Neural crest cell (in vitro differentiated cells): ENCODE results near the gene SP3. TPM values are rescaled to one million over a fixed set of nuclear protein-coding genes. Genes with fewer than 3 reads are reported as not detected.

ENCODE experiments used
- DNase-seq: peaks from one replicate; pipeline ENCODE4 v3.0.0; 2021; ENCODE audit warnings: low read depth, mixed read lengths, low spot score
- H3K27ac Mint-ChIP-seq: one replicate; pipeline ENCODE4 v1.8.0; 2021; ENCODE audit warnings: mild to moderate bottlenecking, mixed read lengths; ENCODE audit not compliant: unreplicated experiment
- H3K27me3 Mint-ChIP-seq: 2 replicates; pipeline ENCODE4 v1.8.0; 2021; ENCODE audit warnings: low read depth, mild to moderate bottlenecking, mixed read lengths
- H3K36me3 Mint-ChIP-seq: 2 replicates; pipeline ENCODE4 v1.8.0; 2021; ENCODE audit warnings: low read depth, mild to moderate bottlenecking, mixed read lengths
- H3K4me1 Mint-ChIP-seq: 2 replicates; pipeline ENCODE4 v1.8.0; 2021; ENCODE audit warnings: mixed read lengths
- H3K4me3 Mint-ChIP-seq: one replicate; pipeline ENCODE4 v1.8.0; 2021; ENCODE audit warnings: mild to moderate bottlenecking, mixed read lengths
- H3K9me3 Mint-ChIP-seq: 2 replicates; pipeline ENCODE4 v1.8.0; 2021; ENCODE audit warnings: mixed read lengths
- CTCF ChIP-seq: fragments of 200-600 bp; sonication (generic); conservative IDR thresholded peaks from 2 replicates; pipeline ENCODE4 v1.5.0; 2021; ENCODE audit warnings: antibody characterized with exemption, mild to moderate bottlenecking
- total RNA-seq: library from RNA; stranded (reverse); gene quantifications from 2 replicates; pipeline ENCODE4 v1.2.1, GENCODE V29; 2021

Gene SP3
- total RNA-seq, 1 donor from 2014 or later: 105 TPM

GRCh38 chr2:173876833-173877413 is 88.2 kb downstream of the SP3 start:
- no peak overlapping the region for H3K4me3 Mint-ChIP-seq
- H3K4me1 Mint-ChIP-seq: peaks cover 7% of the 10 kb centered on the region
- no peaks in the 10 kb centered on the region for H3K27me3 Mint-ChIP-seq
- H3K9me3 Mint-ChIP-seq: no peaks in the 10 kb centered on the region
- no peak for DNase-seq
- no peaks in the 10 kb centered on the region for H3K36me3 Mint-ChIP-seq
- TF ChIP-seq CTCF: no peak
- no peak overlapping the region for H3K27ac Mint-ChIP-seq

GRCh38 chr2:173874894-173875237 is 90.3 kb downstream of the SP3 start:
- TF ChIP-seq CTCF: no peak
- Mint-ChIP-seq H3K4me1 (peaks cover 7% of the 10 kb centered on the region), H3K9me3 (no peaks in the 10 kb centered on the region), H3K27ac (no peak overlapping the region), H3K4me3 (no peak overlapping the region), H3K27me3 (no peaks in the 10 kb centered on the region), H3K36me3 (no peaks in the 10 kb centered on the region)
- no peak for DNase-seq

- H3K4me3 Mint-ChIP-seq: no peak overlapping the region
- no peak for TF ChIP-seq CTCF
- H3K9me3 Mint-ChIP-seq: no peaks in the 10 kb centered on the region
- no peaks in the 10 kb centered on the region for H3K27me3 Mint-ChIP-seq
- no peak overlapping the region for H3K27ac Mint-ChIP-seq
- no peak for DNase-seq
- H3K36me3 Mint-ChIP-seq: no peaks in the 10 kb centered on the region
- H3K4me1 Mint-ChIP-seq: peaks cover 7% of the 10 kb centered on the region
Measured at GRCh38 chr2:173874003-173874893, 90.9 kb downstream of the SP3 start.

- no peak overlapping the region for H3K27ac Mint-ChIP-seq
- no peak for DNase-seq
Measured at GRCh38 chr2:173872714-173873113, 92.5 kb downstream of the SP3 start.

More at GRCh38 chr2:173872714-173873113, 92.5 kb downstream of the SP3 start:
- Mint-ChIP-seq H3K9me3 (no peaks in the 10 kb centered on the region), H3K4me3 (no peak overlapping the region), H3K27me3 (no peaks in the 10 kb centered on the region), H3K4me1 (peaks cover 7% of the 10 kb centered on the region), H3K36me3 (no peaks in the 10 kb centered on the region)
- no peak for TF ChIP-seq CTCF
